Sigmoid colon (tissue), 7 donors: Measurements from ENCODE around the gene ALG8. TPM values are rescaled to one million over a fixed set of nuclear protein-coding genes. Genes with fewer than 3 reads are reported as not detected.

Experiments used
- DNase-seq: peaks from one replicate; pipeline ENCODE4 v3.0.0-alpha.2; 2019
- H3K27ac ChIP-seq, 4 donors: fragments of 200-600 bp; sonication (generic); one replicate each; pipeline ENCODE4 v1.5.1; 2016 to 2019; ENCODE audit warnings: mild to moderate bottlenecking in 1 of 4
- H3K27me3 ChIP-seq, 3 donors: fragments of 200-600 bp; sonication (generic); one replicate each; pipeline ENCODE4 v1.5.1; 2019; ENCODE audit warnings: mild to moderate bottlenecking in 1 of 3
- H3K36me3 ChIP-seq, 4 donors: fragments of 200-600 bp; sonication (generic); one replicate each; pipeline ENCODE4 v1.5.1; 2016 to 2019
- H3K4me1 ChIP-seq, 4 donors: fragments of 200-600 bp; sonication (generic); one replicate each; pipeline ENCODE4 v1.5.1; 2017 to 2019
- H3K4me3 ChIP-seq, 4 donors: fragments of 200-600 bp; sonication (generic); one replicate each; pipeline ENCODE4 v1.5.1; 2017 to 2019; ENCODE audit warnings: mild to moderate bottlenecking in 2 of 4, moderate library complexity in 1 of 4
- H3K9me3 ChIP-seq, 4 donors: fragments of 200-600 bp in 3 of 4; sonication (generic) in 3 of 4; one replicate each; pipeline versions ENCODE4 v1.5.1 to v1.6.1; 2013 to 2019
- EP300 ChIP-seq, 4 donors: sonication (generic); formaldehyde crosslinking; IDR thresholded peaks; one replicate each; pipeline ENCODE4 v1.6.1; 2017; ENCODE audit warnings: antibody characterized with exemption in 4 of 4
- POLR2A ChIP-seq, 2 donors: fragments of 450-650 bp; IDR thresholded peaks; one replicate each; pipeline ENCODE4 v1.6.1; 2016; ENCODE audit warnings: antibody characterized with exemption in 2 of 2, mild to moderate bottlenecking in 2 of 2, moderate library complexity in 2 of 2
- POLR2AphosphoS5 ChIP-seq, 4 donors: sonication (generic); formaldehyde crosslinking; IDR thresholded peaks; one replicate each; pipeline ENCODE4 v1.6.1; 2017; ENCODE audit warnings: antibody characterized with exemption in 4 of 4
- WGBS, 2 donors: extraction: QIAGEN DNeasy Blood & Tissue Kit; methylation state at CpG; one replicate each; pipeline ENCODE4 v1.1.7; 2013; 5-methylcytosine and 5-hydroxymethylcytosine counted together
- intact Hi-C: fragments of 100-400 bp; cut with DNase I; formaldehyde crosslinking; loops from one replicate; pipeline ENCODE4 v1.15.1; 2023
- polyA plus RNA-seq, 3 donors: library from polyadenylated mRNA; stranded (reverse); fragments of 200-250 nt; gene quantifications; one replicate each; pipeline ENCODE4 v1.2.3, GENCODE V29; 2013
- small RNA-seq, 3 donors: library from RNA; depleted of rRNA; stranded (forward); fragments of <200 nt; gene quantifications; one replicate each; pipeline ENCODE3, GENCODE V24; 2016
- total RNA-seq, 4 donors: library from RNA; depleted of rRNA; stranded (reverse); fragments of >200 nt; gene quantifications; one replicate each; pipeline ENCODE4 v1.1.0, GENCODE V29; 2016
- TF ChIP-seq, protein P1 (sequence below), 4 experiments: fragments of 450-650 bp in 3 of 4; fragments of 200-600 bp in 1 of 4; IDR thresholded peaks; one replicate each; pipeline ENCODE4 v1.5.1; 2016 to 2019; ENCODE audit warnings: antibody characterized with exemption in 4 of 4, mild to moderate bottlenecking in 3 of 4, moderate library complexity in 2 of 4
- donor health status: healthy with polysubstance abuse.
- donor health status: Bipolar disorder and iron deficiency.
- donor health status: healthy.

Gene ALG8
- total and polyA plus RNA-seq, 7 donors = 13.2 to 26.4 (median 22.4) TPM

DNA sequence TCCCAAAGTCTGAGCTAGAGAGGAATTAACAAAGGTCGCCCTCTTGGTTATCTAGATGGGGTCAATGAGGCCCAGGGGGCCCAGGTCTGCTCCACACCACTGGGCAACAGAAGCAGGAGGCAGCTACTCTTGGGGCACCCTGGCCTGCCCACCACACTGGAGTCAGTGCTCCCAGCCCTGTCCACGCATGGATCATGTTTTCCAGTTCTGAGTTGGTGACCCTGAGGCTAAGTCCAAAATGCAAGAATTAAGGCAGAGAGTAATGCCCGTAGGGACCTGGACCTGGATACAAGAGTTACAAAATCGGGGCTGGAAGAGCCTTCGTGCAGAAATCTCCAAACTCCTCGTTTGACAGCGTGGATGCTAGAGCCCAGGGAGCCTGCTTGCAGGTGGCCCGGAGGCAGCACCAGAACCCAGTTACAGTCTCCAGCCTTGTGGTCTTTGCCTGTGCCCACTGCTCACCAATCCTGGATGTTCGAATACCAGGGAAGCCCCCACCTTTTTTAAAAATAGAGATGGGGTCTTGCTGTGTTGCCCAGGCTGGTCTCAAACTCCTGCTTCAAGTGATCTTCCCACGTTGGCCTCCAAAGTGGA is 81.9 kb downstream of the ALG8 start:
- H3K27ac ChIP-seq = no peak overlapping the region
- no peaks in the 10 kb centered on the region for H3K36me3 ChIP-seq
- H3K4me3 ChIP-seq = no peak overlapping the region
- no peaks in the 10 kb centered on the region for H3K27me3 ChIP-seq
- peaks cover 0 to 8% (median 5%) of the 10 kb centered on the region in 4 donors for H3K4me1 ChIP-seq
- no peaks in the 10 kb centered on the region for H3K9me3 ChIP-seq
- intact Hi-C loops = no loop called here
- 83 to 84% methylated on average over 10 of the region's 10 CpGs for WGBS, 2 donors
- no peak for TF ChIP-seq POLR2AphosphoS5 (IDR thresholded peaks at IDR 0.05)
- TF ChIP-seq POLR2A (IDR thresholded peaks at IDR 0.05) = no peak
- no peak for TF ChIP-seq EP300 (IDR thresholded peaks at IDR 0.05)
- TF ChIP-seq, protein P1, sequence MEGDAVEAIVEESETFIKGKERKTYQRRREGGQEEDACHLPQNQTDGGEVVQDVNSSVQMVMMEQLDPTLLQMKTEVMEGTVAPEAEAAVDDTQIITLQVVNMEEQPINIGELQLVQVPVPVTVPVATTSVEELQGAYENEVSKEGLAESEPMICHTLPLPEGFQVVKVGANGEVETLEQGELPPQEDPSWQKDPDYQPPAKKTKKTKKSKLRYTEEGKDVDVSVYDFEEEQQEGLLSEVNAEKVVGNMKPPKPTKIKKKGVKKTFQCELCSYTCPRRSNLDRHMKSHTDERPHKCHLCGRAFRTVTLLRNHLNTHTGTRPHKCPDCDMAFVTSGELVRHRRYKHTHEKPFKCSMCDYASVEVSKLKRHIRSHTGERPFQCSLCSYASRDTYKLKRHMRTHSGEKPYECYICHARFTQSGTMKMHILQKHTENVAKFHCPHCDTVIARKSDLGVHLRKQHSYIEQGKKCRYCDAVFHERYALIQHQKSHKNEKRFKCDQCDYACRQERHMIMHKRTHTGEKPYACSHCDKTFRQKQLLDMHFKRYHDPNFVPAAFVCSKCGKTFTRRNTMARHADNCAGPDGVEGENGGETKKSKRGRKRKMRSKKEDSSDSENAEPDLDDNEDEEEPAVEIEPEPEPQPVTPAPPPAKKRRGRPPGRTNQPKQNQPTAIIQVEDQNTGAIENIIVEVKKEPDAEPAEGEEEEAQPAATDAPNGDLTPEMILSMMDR (IDR thresholded peaks at IDR 0.05) = no peak
- no peak for DNase-seq

DNA sequence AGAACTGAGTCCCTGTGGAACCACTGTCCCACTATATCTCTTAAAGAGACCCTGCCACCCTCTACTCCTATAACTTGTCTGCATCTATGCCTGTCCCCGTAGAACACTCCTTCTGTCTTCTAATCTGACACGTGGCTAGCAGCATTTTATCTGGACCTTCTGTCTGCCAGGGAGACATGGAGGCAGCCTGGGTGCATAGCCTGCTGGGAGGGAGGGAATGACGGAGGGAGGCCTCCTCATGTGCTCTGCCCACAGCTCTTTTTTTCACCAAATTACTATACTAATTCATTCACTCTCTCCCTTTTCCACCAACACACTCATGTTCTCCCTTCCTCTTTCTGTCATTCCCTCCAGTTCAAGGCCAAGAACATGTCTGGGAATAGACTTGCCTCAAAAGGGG is 83.3 kb downstream of the ALG8 start:
- Histone ChIP-seq H3K36me3 (no peaks in the 10 kb centered on the region), H3K27ac (no peak overlapping the region), H3K27me3 (no peaks in the 10 kb centered on the region), H3K9me3 (no peaks in the 10 kb centered on the region), H3K4me3 (no peak overlapping the region), H3K4me1 (peaks cover 0 to 3% (median 2%) of the 10 kb centered on the region in 4 donors)
- 85 to 90% methylated on average over 3 of the region's 3 CpGs for WGBS, 2 donors
- TF ChIP-seq POLR2AphosphoS5 (IDR thresholded peaks at IDR 0.05) (no peak), EP300 (IDR thresholded peaks at IDR 0.05) (no peak), POLR2A (IDR thresholded peaks at IDR 0.05) (no peak)
- TF ChIP-seq, protein P1 (IDR thresholded peaks at IDR 0.05) = no peak
- DNase-seq = no peak
- intact Hi-C loops = no loop called here

DNA sequence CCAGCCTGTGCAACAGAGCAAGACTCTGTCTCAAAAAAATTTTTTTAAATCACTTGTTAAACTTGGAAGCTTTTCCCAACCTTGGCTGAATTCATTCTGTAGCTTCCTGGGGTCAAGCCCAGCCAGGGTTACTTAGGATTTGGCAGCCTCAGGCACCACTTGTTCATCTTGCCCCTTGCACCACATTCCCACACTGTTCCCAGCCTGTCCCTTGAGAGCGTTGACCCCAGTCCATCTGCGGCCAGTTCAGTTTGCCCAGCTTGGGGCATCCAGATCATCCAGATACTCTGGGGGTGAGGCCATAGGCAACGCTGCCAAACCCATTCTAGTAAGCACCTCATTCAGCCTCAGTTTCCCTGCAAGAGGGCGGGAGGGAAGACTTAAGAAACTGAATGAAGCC is 84.5 kb downstream of the ALG8 start:
- no peaks in the 10 kb centered on the region for H3K36me3 ChIP-seq
- no peak overlapping the region for H3K27ac ChIP-seq
- intact Hi-C loops = no loop called here
- H3K4me1 ChIP-seq = no peaks in the 10 kb centered on the region
- no peak overlapping the region for H3K4me3 ChIP-seq
- TF ChIP-seq EP300 (IDR thresholded peaks at IDR 0.05) (no peak), POLR2AphosphoS5 (IDR thresholded peaks at IDR 0.05) (no peak), POLR2A (IDR thresholded peaks at IDR 0.05) (no peak)
- TF ChIP-seq, protein P1 (IDR thresholded peaks at IDR 0.05) = no peak
- no peak for DNase-seq
- no peaks in the 10 kb centered on the region for H3K9me3 ChIP-seq
- WGBS, 2 donors = 92 to 96% methylated on average over 4 of the region's 4 CpGs
- no peaks in the 10 kb centered on the region for H3K27me3 ChIP-seq

DNA sequence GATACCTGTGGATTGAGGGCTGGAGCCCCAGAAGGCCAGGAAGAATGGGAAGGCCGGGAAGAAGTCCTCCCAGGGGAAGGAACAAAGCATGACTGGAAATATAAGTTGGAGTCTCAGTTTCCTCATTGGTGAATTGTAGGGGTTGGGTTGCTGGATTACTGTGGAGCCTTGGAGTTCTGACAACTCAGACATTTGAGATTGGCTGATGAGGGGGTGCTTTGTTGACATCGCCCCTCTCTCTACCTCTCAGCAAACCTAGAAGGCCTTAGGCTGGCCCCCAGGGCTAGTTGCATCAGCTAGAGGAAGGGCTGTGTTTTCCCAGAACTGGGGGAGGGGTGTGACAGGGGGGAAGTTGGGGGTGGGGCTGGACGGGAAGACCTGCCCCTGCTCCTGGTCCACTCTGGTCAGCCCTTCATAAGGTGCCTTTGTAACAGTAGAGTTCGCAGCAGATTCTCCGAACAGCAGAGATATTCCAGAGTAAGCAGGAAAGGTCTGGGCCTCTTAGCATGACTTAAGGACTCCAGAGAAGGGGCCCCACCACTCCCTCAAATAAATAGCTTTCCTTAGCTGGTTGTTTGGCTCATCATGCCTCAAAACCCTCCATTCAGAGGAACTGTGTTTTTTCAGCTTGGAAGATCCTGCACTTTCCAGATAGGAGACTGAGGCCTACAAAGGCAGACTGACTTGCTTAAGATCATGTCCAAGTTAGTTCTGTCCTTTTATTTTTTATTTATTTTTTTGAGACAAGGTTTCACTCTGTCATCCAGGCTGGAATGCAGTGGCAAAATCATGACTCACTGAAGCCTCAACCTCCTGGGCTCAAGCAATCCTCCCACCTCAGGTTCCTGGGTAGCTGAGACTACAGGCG is 88.2 kb downstream of the ALG8 start:
- no peak for DNase-seq
- no peak overlapping the region for H3K4me3 ChIP-seq
- H3K9me3 ChIP-seq = no peaks in the 10 kb centered on the region
- H3K27ac ChIP-seq = no peak overlapping the region
- TF ChIP-seq POLR2A (IDR thresholded peaks at IDR 0.05) (no peak), POLR2AphosphoS5 (IDR thresholded peaks at IDR 0.05) (no peak), EP300 (IDR thresholded peaks at IDR 0.05) (no peak)
- TF ChIP-seq, protein P1 (IDR thresholded peaks at IDR 0.05) = no peak
- 85 to 88% methylated on average over 6 of the region's 6 CpGs for WGBS, 2 donors
- intact Hi-C loops = no loop called here
- peaks cover 0 to 5% (median 2%) of the 10 kb centered on the region in 4 donors for H3K4me1 ChIP-seq
- H3K27me3 ChIP-seq = no peaks in the 10 kb centered on the region
- H3K36me3 ChIP-seq = no peaks in the 10 kb centered on the region

Small RNA genes lying within 50 kb of the gene (small RNA-seq; reads per million reads assigned to genes)
- gene RNU6-126P = 0 reads per million in 3 donors

Other genes starting within 250 kb of the ALG8 start
- gene INTS4, start 145.0 kb downstream of the ALG8 start, total RNA-seq = 10 to 100 TPM; 26.3 to 32.1 (median 29.8) TPM
- 10 to 100 TPM; 11.1 to 17.8 (median 11.4) TPM for gene INTS4, start 145.0 kb downstream of the ALG8 start, polyA plus RNA-seq
- 1 to 10 TPM; 2.5 to 4.5 (median 2.6) TPM for gene KCTD14, start 116.3 kb downstream of the ALG8 start, total RNA-seq
- 10 to 100 TPM; 11.6 to 22.8 (median 15.0) TPM for gene KCTD14, start 116.3 kb downstream of the ALG8 start, polyA plus RNA-seq
- gene THRSP, start 75.8 kb downstream of the ALG8 start, total RNA-seq = 1 to 10 TPM in 1 of 4 donors, not detected in 3; 1.8 TPM
- gene THRSP, start 75.8 kb downstream of the ALG8 start, polyA plus RNA-seq = 1 to 10 TPM in 1 of 3 donors, not detected in 2; 3.4 TPM
- 100 to 1,000 TPM in 2 of 4 donors, 10 to 100 TPM in 2; 55.9 to 109 (median 93.8) TPM for gene NDUFC2, start 59.8 kb downstream of the ALG8 start, total RNA-seq
- gene NDUFC2, start 59.8 kb downstream of the ALG8 start, polyA plus RNA-seq = 100 to 1,000 TPM; 123 to 246 (median 131) TPM
- gene KCTD21, start 49.0 kb upstream of the ALG8 start, total RNA-seq = 10 to 100 TPM in 2 of 4 donors, 1 to 10 TPM in 2; 5.4 to 18.8 (median 9.2) TPM
- 1 to 10 TPM; 4.2 to 7.4 (median 4.5) TPM for gene KCTD21, start 49.0 kb upstream of the ALG8 start, polyA plus RNA-seq
- 10 to 100 TPM in 2 of 4 donors, 1 to 10 TPM in 2; 6.7 to 23.3 (median 10.6) TPM for gene USP35, start 49.3 kb upstream of the ALG8 start, total RNA-seq
- gene USP35, start 49.3 kb upstream of the ALG8 start, polyA plus RNA-seq = 1 to 10 TPM; 1.2 to 6.5 (median 2.1) TPM